GM19035 (cell line): ENCODE measurements around the gene SYCE3.
"Not testable (repeated sequence)": the region's sequence is repeated elsewhere in the genome, so short reads cannot be mapped to it uniquely, and the experiment has no call there.

Source experiments
- ATAC-seq: cut with Tn5 transposase; IDR thresholded peaks from one replicate; pipeline ENCODE4 v1.9.1; 2021; ENCODE audit not compliant: unreplicated experiment

SYCE3 gene

GRCh38 chr22:50562523-50563412 lies at the start of gene SYCE3:
Gene SYCE3, minus strand, starts transcription at chr22:50562919. Its CDS starts 6,514 bp downstream, at chr22:50556405.
- peak; percentile 95 for ATAC-seq

GRCh38 chr22:50612168-50612527 lies 49.4 kb upstream of the SYCE3 start:
- no peak for ATAC-seq

GRCh38 chr22:50611341-50612060 lies 48.8 kb upstream of the SYCE3 start:
- ATAC-seq, result no peak

GRCh38 chr22:50610581-50610980 lies 47.9 kb upstream of the SYCE3 start:
- ATAC-seq, result no peak

GRCh38 chr22:50610041-50610451 lies 47.3 kb upstream of the SYCE3 start:
- no peak for ATAC-seq

- no peak for ATAC-seq
These were observed 46.9 kb upstream of the SYCE3 start for GRCh38 chr22:50609599-50609998.

- ATAC-seq, result no peak
These were observed 46.3 kb upstream of the SYCE3 start for GRCh38 chr22:50608996-50609395.

GRCh38 chr22:50608058-50608840 lies 45.5 kb upstream of the SYCE3 start:
- ATAC-seq, result not testable (repeated sequence)

GRCh38 chr22:50607659-50608020 lies 44.9 kb upstream of the SYCE3 start:
- ATAC-seq, result no peak

- ATAC-seq, result no peak
These were observed 44.4 kb upstream of the SYCE3 start for GRCh38 chr22:50606946-50607658.

GRCh38 chr22:50606165-50606945 lies 43.6 kb upstream of the SYCE3 start:
- ATAC-seq, result no peak

- no peak for ATAC-seq
These were observed 42.9 kb upstream of the SYCE3 start for GRCh38 chr22:50605613-50606074.

GRCh38 chr22:50605002-50605612 lies 42.4 kb upstream of the SYCE3 start:
- no peak for ATAC-seq

- no peak for ATAC-seq
These were observed 41.7 kb upstream of the SYCE3 start for GRCh38 chr22:50604256-50605001.

GRCh38 chr22:50603511-50604255 lies 41.0 kb upstream of the SYCE3 start:
- no peak for ATAC-seq

GRCh38 chr22:50602338-50602700 lies 39.6 kb upstream of the SYCE3 start:
- ATAC-seq, result no peak

- ATAC-seq, result no peak
These were observed 39.1 kb upstream of the SYCE3 start for GRCh38 chr22:50601669-50602337.
